ENCODE results near the gene KPNA5.

DNA sequence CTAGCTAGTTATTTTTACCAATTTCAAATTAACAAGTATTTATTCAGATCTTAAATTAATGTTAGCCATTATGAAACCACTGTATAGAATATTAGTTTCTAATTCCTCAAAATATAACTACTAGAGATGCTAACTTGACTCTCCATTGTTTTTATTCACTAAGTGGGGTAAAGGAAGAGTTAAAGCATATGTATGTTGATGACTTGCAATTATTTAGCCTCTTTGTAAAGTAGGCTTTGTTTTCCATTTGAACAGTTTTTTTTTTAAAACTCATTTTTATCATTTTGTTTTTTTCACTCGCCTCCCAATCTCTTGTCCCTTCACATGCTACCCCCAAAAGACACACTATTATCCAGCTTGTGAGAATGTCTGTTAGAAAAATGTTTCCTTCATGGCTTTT lies 81.2 kb downstream of the KPNA5 start:
- TF ChIP-seq, protein P1, sequence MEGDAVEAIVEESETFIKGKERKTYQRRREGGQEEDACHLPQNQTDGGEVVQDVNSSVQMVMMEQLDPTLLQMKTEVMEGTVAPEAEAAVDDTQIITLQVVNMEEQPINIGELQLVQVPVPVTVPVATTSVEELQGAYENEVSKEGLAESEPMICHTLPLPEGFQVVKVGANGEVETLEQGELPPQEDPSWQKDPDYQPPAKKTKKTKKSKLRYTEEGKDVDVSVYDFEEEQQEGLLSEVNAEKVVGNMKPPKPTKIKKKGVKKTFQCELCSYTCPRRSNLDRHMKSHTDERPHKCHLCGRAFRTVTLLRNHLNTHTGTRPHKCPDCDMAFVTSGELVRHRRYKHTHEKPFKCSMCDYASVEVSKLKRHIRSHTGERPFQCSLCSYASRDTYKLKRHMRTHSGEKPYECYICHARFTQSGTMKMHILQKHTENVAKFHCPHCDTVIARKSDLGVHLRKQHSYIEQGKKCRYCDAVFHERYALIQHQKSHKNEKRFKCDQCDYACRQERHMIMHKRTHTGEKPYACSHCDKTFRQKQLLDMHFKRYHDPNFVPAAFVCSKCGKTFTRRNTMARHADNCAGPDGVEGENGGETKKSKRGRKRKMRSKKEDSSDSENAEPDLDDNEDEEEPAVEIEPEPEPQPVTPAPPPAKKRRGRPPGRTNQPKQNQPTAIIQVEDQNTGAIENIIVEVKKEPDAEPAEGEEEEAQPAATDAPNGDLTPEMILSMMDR (IDR thresholded peaks at IDR 0.05) = no peak
- no peak for TF ChIP-seq POLR2A (IDR thresholded peaks at IDR 0.05)

Data from testis (tissue), 2 donors.